ENCODE measurements around the gene SYTL2. TPM values are rescaled to one million over a fixed set of nuclear protein-coding genes. Genes with fewer than 3 reads are reported as not detected.
"Not testable (repeated sequence)": the region's sequence is repeated elsewhere in the genome, so short reads cannot be mapped to it uniquely, and the experiment has no call there.

The SYTL2 gene
- polyA plus RNA-seq (2013), result 3.5 TPM

DNA sequence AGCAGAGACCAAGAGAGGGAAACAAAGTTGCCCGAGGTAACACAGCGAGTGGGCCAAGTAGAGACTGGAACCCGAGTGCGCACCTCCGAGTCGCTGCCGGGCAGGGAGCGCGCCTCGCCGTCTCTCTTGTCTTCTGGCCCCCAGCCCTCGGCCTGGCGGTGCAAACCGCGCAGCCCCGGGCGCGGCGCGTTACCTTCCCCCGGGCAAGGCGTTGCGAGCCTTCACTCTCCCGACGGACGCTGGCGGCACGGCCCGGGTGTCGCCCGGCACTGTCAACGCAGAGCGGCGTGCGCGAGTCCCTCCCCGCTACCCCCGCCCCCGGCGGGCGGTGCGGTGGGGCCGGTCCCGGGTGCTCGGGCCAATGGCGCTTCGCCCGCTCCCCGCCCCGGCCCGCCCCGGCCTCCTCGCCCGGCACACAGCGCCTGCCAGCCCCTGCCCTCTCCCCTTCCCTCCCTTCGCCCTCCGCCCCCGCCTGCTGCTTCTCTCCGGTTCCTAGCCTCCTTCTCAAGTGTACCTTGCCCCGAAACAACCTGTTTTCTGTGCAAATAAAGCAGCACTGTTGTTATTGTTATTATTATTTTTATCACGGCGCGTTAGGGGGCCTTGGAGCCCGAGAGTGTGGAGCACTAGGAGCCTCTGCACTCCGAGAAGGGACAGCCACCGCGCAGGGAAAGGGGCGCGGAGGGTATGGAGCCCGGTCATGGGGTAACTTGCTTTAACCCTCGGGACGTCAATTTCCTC, at the start of gene SYTL2:
Gene SYTL2, minus strand, starts transcription at position 271 of the 741 bp plus-strand sequence. CDS start 53,416 bp downstream, outside the sequence.
- CTCF ChIA-PET, result interaction anchor here (0.8 to 2.2 kb wide), 7 partner anchors 12 to 115 kb away, joined by 3 to 9 read pairs (median 4); no protein-coding TSS in a partner anchor
- POLR2A ChIA-PET, result no interaction called here
- DNase-seq, result peak; percentile 40 to 66 (median 50)
- H3K9me3 ChIP-seq (ENCODE audit: control extremely low read depth in 1 of 5, control insufficient read depth in 4 of 5, insufficient read depth in 2 of 5, low read depth in 1 of 5, low read length in 4 of 5), result no peaks in the 10 kb centered on the region
- no peak within 1 kb of the TSS for H3K27ac ChIP-seq (ENCODE audit: insufficient read depth in 1 of 2, low read depth in 1 of 2, low read length in 2 of 2, poor library complexity in 1 of 2, severe bottlenecking in 2 of 2)
- H3K36me3 ChIP-seq (ENCODE audit: control insufficient read depth in 4 of 4, insufficient read depth in 4 of 4, low read length in 3 of 4), result no peaks in the 10 kb centered on the region
- H3K4me3 ChIP-seq (ENCODE audit: control insufficient read depth in 1 of 7, extremely low read depth in 1 of 7, insufficient read depth in 4 of 7, low read depth in 2 of 7, low read length in 6 of 7), result peak within 1 kb of the TSS; percentile 54 to 81 (median 66)
- peaks cover 3 to 21% (median 19%) of the 10 kb centered on the region in 4 experiments for H3K4me1 ChIP-seq (ENCODE audit: control extremely low read depth in 1 of 4, control insufficient read depth in 4 of 4, insufficient read depth in 4 of 4, low read length in 3 of 4)
- under 1% methylated on average over 49 of the region's 72 CpGs for WGBS (ENCODE audit: insufficient coverage)
- H3K27me3 ChIP-seq (replicated peaks in 2 of 5; ENCODE audit: control insufficient read depth in 4 of 5, insufficient read depth in 5 of 5, low read length in 4 of 5), result peaks cover 0 to 4% (median 0%) of the 10 kb centered on the region in 5 experiments

DNA sequence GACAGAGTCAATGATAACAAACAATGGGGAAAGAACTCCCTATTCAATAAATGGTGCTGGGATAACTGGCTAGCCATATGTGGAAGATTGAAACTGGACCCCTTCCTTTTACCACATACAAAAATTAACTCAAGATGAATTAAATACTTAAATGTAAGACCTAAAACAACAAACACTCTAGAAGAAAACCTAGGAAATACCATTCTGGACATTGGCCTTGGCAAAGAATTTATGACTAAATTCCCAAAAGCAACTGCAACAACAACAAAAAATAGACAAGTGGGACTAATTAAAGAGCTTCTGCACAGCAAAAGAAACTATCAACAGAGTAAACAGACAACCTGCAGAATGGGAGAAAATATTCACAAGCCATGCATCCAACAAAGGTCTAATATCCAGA, 48.6 kb upstream of the SYTL2 start:
- H3K27ac ChIP-seq (ENCODE audit: insufficient read depth in 1 of 2, low read depth in 1 of 2, low read length in 2 of 2, poor library complexity in 1 of 2, severe bottlenecking in 2 of 2); H3K4me1 ChIP-seq (ENCODE audit: control extremely low read depth in 1 of 4, control insufficient read depth in 4 of 4, insufficient read depth in 4 of 4, low read length in 3 of 4); H3K36me3 ChIP-seq (ENCODE audit: control insufficient read depth in 4 of 4, insufficient read depth in 4 of 4, low read length in 3 of 4); H3K27me3 ChIP-seq (replicated peaks in 2 of 5; ENCODE audit: control insufficient read depth in 4 of 5, insufficient read depth in 5 of 5, low read length in 4 of 5); POLR2A ChIA-PET; H3K4me3 ChIP-seq (ENCODE audit: control insufficient read depth in 1 of 7, extremely low read depth in 1 of 7, insufficient read depth in 4 of 7, low read depth in 2 of 7, low read length in 6 of 7); H3K9me3 ChIP-seq (ENCODE audit: control extremely low read depth in 1 of 5, control insufficient read depth in 4 of 5, insufficient read depth in 2 of 5, low read depth in 1 of 5, low read length in 4 of 5); DNase-seq: not testable (repeated sequence)
- CTCF ChIA-PET, result interaction anchor here (0.6 kb wide), 1 partner anchor 455 kb away, joined by 3 read pairs; no protein-coding TSS in a partner anchor

DNA sequence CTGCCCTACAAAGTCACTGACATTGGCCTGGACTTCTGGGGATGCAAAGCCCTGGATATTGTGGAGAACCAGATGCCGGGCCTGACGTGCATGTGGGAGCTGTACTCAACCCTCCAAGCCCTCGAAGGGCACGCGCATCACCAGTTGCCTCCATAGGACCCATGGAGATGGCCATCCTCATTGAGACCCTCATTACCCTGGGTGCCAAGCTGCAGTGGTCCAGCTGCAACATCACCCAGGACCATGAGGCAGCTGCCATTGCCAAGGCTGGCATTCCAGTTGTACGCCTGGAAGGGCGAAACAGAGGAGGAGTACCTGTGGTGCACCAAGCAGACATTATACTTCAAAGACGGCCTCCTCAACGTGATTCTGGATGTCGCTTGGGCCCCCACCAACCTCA, 46.2 kb upstream of the SYTL2 start:
- ChIA-PET POLR2A (no interaction called here), CTCF (interaction anchor here (0.9 kb wide), 1 partner anchor 9 kb away, joined by 3 read pairs; no protein-coding TSS in a partner anchor)
- no peak for DNase-seq
- Histone ChIP-seq H3K27me3 (replicated peaks in 2 of 5; ENCODE audit: control insufficient read depth in 4 of 5, insufficient read depth in 5 of 5, low read length in 4 of 5) (no peaks in the 10 kb centered on the region), H3K36me3 (ENCODE audit: control insufficient read depth in 4 of 4, insufficient read depth in 4 of 4, low read length in 3 of 4) (no peaks in the 10 kb centered on the region), H3K9me3 (ENCODE audit: control extremely low read depth in 1 of 5, control insufficient read depth in 4 of 5, insufficient read depth in 2 of 5, low read depth in 1 of 5, low read length in 4 of 5) (peaks cover 0 to 2% (median 0%) of the 10 kb centered on the region in 5 experiments), H3K27ac (ENCODE audit: insufficient read depth in 1 of 2, low read depth in 1 of 2, low read length in 2 of 2, poor library complexity in 1 of 2, severe bottlenecking in 2 of 2) (no peak overlapping the region), H3K4me1 (ENCODE audit: control extremely low read depth in 1 of 4, control insufficient read depth in 4 of 4, insufficient read depth in 4 of 4, low read length in 3 of 4) (peaks cover 3 to 12% (median 8%) of the 10 kb centered on the region in 4 experiments), H3K4me3 (ENCODE audit: control insufficient read depth in 1 of 7, extremely low read depth in 1 of 7, insufficient read depth in 4 of 7, low read depth in 2 of 7, low read length in 6 of 7) (no peak overlapping the region)
- 88% methylated on average over 9 of the region's 10 CpGs for WGBS (ENCODE audit: insufficient coverage)

DNA sequence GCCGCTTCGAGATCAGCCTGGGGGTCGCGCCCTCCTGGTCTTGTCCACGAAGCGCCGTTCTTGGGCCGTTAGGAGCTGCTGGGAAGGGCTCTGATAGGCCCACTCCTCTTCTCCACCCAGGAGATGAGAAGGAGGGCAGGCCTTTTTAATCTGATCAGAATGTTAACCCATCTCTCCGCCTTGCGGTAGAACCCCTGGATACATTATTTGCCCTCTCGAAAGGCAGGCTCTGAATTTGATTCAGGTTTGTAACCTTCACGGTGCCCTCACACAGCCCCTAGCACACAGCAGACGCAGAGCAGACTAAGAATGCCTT, 44.4 kb upstream of the SYTL2 start, which contains the start of gene CCDC83:
Gene CCDC83, plus strand, starts transcription at position 43 of the 316 bp plus-strand sequence. CDS start 9,741 bp downstream, outside the sequence.
- 48% methylated on average over 11 of the region's 13 CpGs for WGBS (ENCODE audit: insufficient coverage)
- peak within 1 kb of the TSS; percentile 60 to 96 (median 86) for H3K4me3 ChIP-seq (ENCODE audit: control insufficient read depth in 1 of 7, extremely low read depth in 1 of 7, insufficient read depth in 4 of 7, low read depth in 2 of 7, low read length in 6 of 7)
- H3K27me3 ChIP-seq (replicated peaks in 2 of 5; ENCODE audit: control insufficient read depth in 4 of 5, insufficient read depth in 5 of 5, low read length in 4 of 5), result no peaks in the 10 kb centered on the region
- ChIA-PET POLR2A (interaction anchor here (0.5 kb wide), 1 partner anchor 124 kb away, joined by 3 read pairs; no protein-coding TSS in a partner anchor), CTCF (interaction anchor here (0.6 to 1.9 kb wide), 26 partner anchors 8 to 753 kb away, joined by 3 to 11 read pairs (median 3); partner anchors contain the start of genes TMEM126A and TMEM126B)
- H3K4me1 ChIP-seq (ENCODE audit: control extremely low read depth in 1 of 4, control insufficient read depth in 4 of 4, insufficient read depth in 4 of 4, low read length in 3 of 4), result peaks cover 3 to 12% (median 8%) of the 10 kb centered on the region in 4 experiments
- peak within 1 kb of the TSS; percentile 61 to 82 for H3K27ac ChIP-seq (ENCODE audit: insufficient read depth in 1 of 2, low read depth in 1 of 2, low read length in 2 of 2, poor library complexity in 1 of 2, severe bottlenecking in 2 of 2)
- no peak for DNase-seq
- H3K36me3 ChIP-seq (ENCODE audit: control insufficient read depth in 4 of 4, insufficient read depth in 4 of 4, low read length in 3 of 4), result no peaks in the 10 kb centered on the region
- peaks cover 0 to 2% (median 2%) of the 10 kb centered on the region in 5 experiments for H3K9me3 ChIP-seq (ENCODE audit: control extremely low read depth in 1 of 5, control insufficient read depth in 4 of 5, insufficient read depth in 2 of 5, low read depth in 1 of 5, low read length in 4 of 5)

GRCh38 chr11:85854557-85855340, 43.8 kb upstream of the SYTL2 start:
- Histone ChIP-seq H3K27me3 (replicated peaks in 2 of 5; ENCODE audit: control insufficient read depth in 4 of 5, insufficient read depth in 5 of 5, low read length in 4 of 5) (no peaks in the 10 kb centered on the region), H3K4me1 (ENCODE audit: control extremely low read depth in 1 of 4, control insufficient read depth in 4 of 4, insufficient read depth in 4 of 4, low read length in 3 of 4) (peaks cover 3 to 12% (median 8%) of the 10 kb centered on the region in 4 experiments), H3K9me3 (ENCODE audit: control extremely low read depth in 1 of 5, control insufficient read depth in 4 of 5, insufficient read depth in 2 of 5, low read depth in 1 of 5, low read length in 4 of 5) (peaks cover 0 to 2% (median 2%) of the 10 kb centered on the region in 5 experiments), H3K36me3 (ENCODE audit: control insufficient read depth in 4 of 4, insufficient read depth in 4 of 4, low read length in 3 of 4) (no peaks in the 10 kb centered on the region), H3K27ac (ENCODE audit: insufficient read depth in 1 of 2, low read depth in 1 of 2, low read length in 2 of 2, poor library complexity in 1 of 2, severe bottlenecking in 2 of 2) (peak overlapping the region; percentile 61 to 82), H3K4me3 (ENCODE audit: control insufficient read depth in 1 of 7, extremely low read depth in 1 of 7, insufficient read depth in 4 of 7, low read depth in 2 of 7, low read length in 6 of 7) (peak overlapping the region; percentile 60 to 96 (median 86))
- DNase-seq, result peak; percentile 94 to 98 (median 97)
- under 1% methylated on average over 38 of the region's 62 CpGs for WGBS (ENCODE audit: insufficient coverage)
- ChIA-PET POLR2A (interaction anchor here (0.5 kb wide), 1 partner anchor 125 kb away, joined by 3 read pairs; no protein-coding TSS in a partner anchor), CTCF (interaction anchor here (0.6 to 1.9 kb wide), 28 partner anchors 9 to 753 kb away, joined by 3 to 11 read pairs (median 3); partner anchors contain the start of genes TMEM126A and TMEM126B)

DNA sequence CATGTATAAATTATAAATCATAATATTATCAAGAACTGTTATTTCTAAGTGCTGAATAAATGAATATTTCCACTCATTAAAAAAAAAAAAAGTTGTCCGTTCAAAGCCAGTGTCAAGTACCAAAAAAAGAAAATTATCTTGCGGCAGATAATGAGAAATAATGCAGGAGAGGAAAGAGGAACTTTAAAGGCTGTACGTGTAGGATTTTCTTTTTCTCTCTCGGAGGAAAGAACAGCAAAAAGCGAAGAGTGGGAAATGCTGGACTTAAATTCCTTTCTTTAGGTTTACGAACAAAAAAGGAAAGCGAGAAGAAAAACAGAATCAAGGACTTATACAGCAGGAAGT, 43.2 kb upstream of the SYTL2 start:
- Histone ChIP-seq H3K4me1 (ENCODE audit: control extremely low read depth in 1 of 4, control insufficient read depth in 4 of 4, insufficient read depth in 4 of 4, low read length in 3 of 4) (peaks cover 3 to 12% (median 8%) of the 10 kb centered on the region in 4 experiments), H3K36me3 (ENCODE audit: control insufficient read depth in 4 of 4, insufficient read depth in 4 of 4, low read length in 3 of 4) (no peaks in the 10 kb centered on the region), H3K27me3 (replicated peaks in 2 of 5; ENCODE audit: control insufficient read depth in 4 of 5, insufficient read depth in 5 of 5, low read length in 4 of 5) (no peaks in the 10 kb centered on the region), H3K4me3 (ENCODE audit: control insufficient read depth in 1 of 7, extremely low read depth in 1 of 7, insufficient read depth in 4 of 7, low read depth in 2 of 7, low read length in 6 of 7) (peak overlapping the region in 6 of 7 experiments; percentile 75 to 96 (median 90)), H3K27ac (ENCODE audit: insufficient read depth in 1 of 2, low read depth in 1 of 2, low read length in 2 of 2, poor library complexity in 1 of 2, severe bottlenecking in 2 of 2) (peak overlapping the region; percentile 61 to 82), H3K9me3 (ENCODE audit: control extremely low read depth in 1 of 5, control insufficient read depth in 4 of 5, insufficient read depth in 2 of 5, low read depth in 1 of 5, low read length in 4 of 5) (peaks cover 0 to 2% (median 2%) of the 10 kb centered on the region in 5 experiments)
- no peak for DNase-seq
- 0% methylated on average over 4 of the region's 7 CpGs for WGBS (ENCODE audit: insufficient coverage)
- ChIA-PET POLR2A (no interaction called here), CTCF (interaction anchor here (0.9 to 1.9 kb wide), 12 partner anchors 9 to 754 kb away, joined by 3 to 11 read pairs (median 4); no protein-coding TSS in a partner anchor)

All from common myeloid progenitor, CD34-positive (primary cell).